Neuronal stem cell (in vitro differentiated cells): Measurements from ENCODE around the gene VNN1.
"Not testable (repeated sequence)": the region's sequence is repeated elsewhere in the genome, so short reads cannot be mapped to it uniquely, and the experiment has no call there.

Source experiments
- DNase-seq: peaks from one replicate; pipeline ENCODE4 v3.0.0-alpha.2; 2013; ENCODE audit warnings: low spot score
- H2AFZ ChIP-seq: one replicate; pipeline ENCODE4 v1.6.1; 2013; ENCODE audit warnings: mild to moderate bottlenecking, low read length, inconsistent platforms
- H2AK5ac ChIP-seq: 2 replicates; pipeline ENCODE4 v1.6.1; 2013; ENCODE audit warnings: low read depth, mild to moderate bottlenecking, inconsistent platforms, low read length, moderate library complexity, mixed read lengths
- H2BK120ac ChIP-seq: 2 replicates; pipeline ENCODE4 v1.6.1; 2013; ENCODE audit warnings: low read depth, mild to moderate bottlenecking, inconsistent platforms, low read length, moderate library complexity, mixed read lengths
- H2BK12ac ChIP-seq: one replicate; pipeline ENCODE4 v1.6.1; 2013; ENCODE audit warnings: low read length, inconsistent platforms
- H2BK15ac ChIP-seq: 2 replicates; pipeline ENCODE4 v1.6.1; 2013; ENCODE audit warnings: mild to moderate bottlenecking, low read length, inconsistent platforms, mixed read lengths
- H2BK5ac ChIP-seq: one replicate; pipeline ENCODE4 v1.6.1; 2013; ENCODE audit warnings: inconsistent platforms, mild to moderate bottlenecking, low read length, moderate library complexity
- H3K14ac ChIP-seq: one replicate; pipeline ENCODE4 v1.6.1; 2013; ENCODE audit warnings: low read length, inconsistent platforms
- H3K18ac ChIP-seq: 2 replicates; pipeline ENCODE4 v1.6.1; 2013; ENCODE audit warnings: low read length, inconsistent platforms
- H3K23ac ChIP-seq: 2 replicates; pipeline ENCODE4 v1.6.1; 2013; ENCODE audit warnings: low read depth, mild to moderate bottlenecking, mixed read lengths, low read length, inconsistent platforms; ENCODE audit not compliant: poor library complexity
- H3K27ac ChIP-seq: replicated peaks from 3 replicates; pipeline ENCODE4 v1.5.1; 2013; ENCODE audit warnings: low read length, inconsistent platforms
- H3K27me3 ChIP-seq, 3 experiments: 2 replicates each; pipeline ENCODE4 v1.6.1; 2013; ENCODE audit warnings: low read length in 3 of 3, mild to moderate bottlenecking in 2 of 3, inconsistent platforms in 1 of 3, low read depth in 1 of 3, mixed read lengths in 1 of 3, moderate library complexity in 1 of 3; ENCODE audit not compliant: control insufficient read depth in 3 of 3, insufficient read depth in 3 of 3
- H3K36me3 ChIP-seq, 2 donors: replicated peaks in 1 of 2; 2 replicates each; pipeline ENCODE4 v1.6.1; 2013; ENCODE audit warnings: low read length in 2 of 2; ENCODE audit not compliant: control insufficient read depth in 2 of 2, insufficient read depth in 2 of 2
- H3K4ac ChIP-seq: 2 replicates; pipeline ENCODE4 v1.6.1; 2013; ENCODE audit warnings: inconsistent platforms, mild to moderate bottlenecking, low read length, moderate library complexity
- H3K4me1 ChIP-seq, 2 donors: 1 replicate in 1 of 2; 2 replicates in 1 of 2; pipeline ENCODE4 v1.6.1; 2013; ENCODE audit warnings: low read length in 2 of 2, low read depth in 1 of 2; ENCODE audit not compliant: control insufficient read depth in 2 of 2, insufficient read depth in 1 of 2
- H3K4me2 ChIP-seq: one replicate; pipeline ENCODE4 v1.6.1; 2013; ENCODE audit warnings: mild to moderate bottlenecking, low read length, inconsistent platforms; ENCODE audit not compliant: insufficient read depth, poor library complexity, severe bottlenecking
- H3K4me3 ChIP-seq, 2 donors: 2 replicates each; pipeline ENCODE4 v1.5.1; 2013; ENCODE audit warnings: low read length in 2 of 2, mild to moderate bottlenecking in 2 of 2, inconsistent platforms in 1 of 2, moderate library complexity in 1 of 2
- H3K79me1 ChIP-seq: one replicate; pipeline ENCODE4 v1.6.1; 2013; ENCODE audit warnings: low read depth, mild to moderate bottlenecking, inconsistent platforms, low read length, moderate library complexity
- H3K9ac ChIP-seq: one replicate; pipeline ENCODE4 v1.6.1; 2013; ENCODE audit warnings: mild to moderate bottlenecking, low read depth, low read length, inconsistent platforms; ENCODE audit not compliant: poor library complexity
- H3K9me3 ChIP-seq, 2 donors: replicated peaks in 1 of 2; 2 replicates each; pipeline versions ENCODE3 to v1.6.1; 2013; ENCODE audit warnings: low read length in 2 of 2, mild to moderate bottlenecking in 2 of 2, inconsistent platforms in 1 of 2, low read depth in 1 of 2, mixed read lengths in 1 of 2, moderate library complexity in 1 of 2; ENCODE audit not compliant: control insufficient read depth in 2 of 2, insufficient read depth in 1 of 2
- H4K8ac ChIP-seq: one replicate; pipeline ENCODE4 v1.6.1; 2013; ENCODE audit warnings: low read depth, mild to moderate bottlenecking, inconsistent platforms, low read length, moderate library complexity
- H4K91ac ChIP-seq: one replicate; pipeline ENCODE4 v1.6.1; 2013; ENCODE audit warnings: low read length, low read depth, mild to moderate bottlenecking, inconsistent platforms; ENCODE audit not compliant: poor library complexity
- WGBS, 2 donors: extraction: QIAGEN DNeasy Blood & Tissue Kit; methylation state at CpG; one replicate each; pipeline ENCODE4 v1.1.7; 2013; ENCODE audit warnings: missing lambda C conversion rate in 2 of 2, mixed read lengths in 1 of 2; ENCODE audit not compliant: insufficient read length in 2 of 2, insufficient replicate concordance in 1 of 2; ENCODE audit errors: extremely low coverage in 2 of 2; 5-methylcytosine and 5-hydroxymethylcytosine counted together

VNN1 gene

GRCh38 chr6:132683543-132683942, 30.3 kb downstream of the VNN1 start:
- H2BK120ac ChIP-seq: no peak overlapping the region
- H3K27ac ChIP-seq: no peak overlapping the region
- H2AK5ac ChIP-seq: no peak overlapping the region
- DNase-seq: no peak
- H3K14ac ChIP-seq: no peak overlapping the region
- H3K4me3 ChIP-seq: no peak overlapping the region
- no CpG with 5 or more reads among the region's 6 CpGs for WGBS, 2 donors
- H2BK12ac ChIP-seq: no peak overlapping the region
- H3K4ac ChIP-seq: no peak overlapping the region
- H3K27me3 ChIP-seq: no peaks in the 10 kb centered on the region
- no peak overlapping the region for H3K4me2 ChIP-seq
- no peak overlapping the region for H2BK5ac ChIP-seq
- no peak overlapping the region for H3K9ac ChIP-seq
- no peak overlapping the region for H4K91ac ChIP-seq
- H3K79me1 ChIP-seq: no peaks in the 10 kb centered on the region
- H2BK15ac ChIP-seq: no peak overlapping the region
- H2AFZ ChIP-seq: no peak overlapping the region
- H3K4me1 ChIP-seq: no peaks in the 10 kb centered on the region
- H3K36me3 ChIP-seq: no peaks in the 10 kb centered on the region
- H3K18ac ChIP-seq: no peak overlapping the region
- no peak overlapping the region for H4K8ac ChIP-seq
- no peaks in the 10 kb centered on the region for H3K9me3 ChIP-seq
- no peak overlapping the region for H3K23ac ChIP-seq

GRCh38 chr6:132679094-132679493, 34.8 kb downstream of the VNN1 start:
- H3K14ac ChIP-seq, H3K4ac ChIP-seq, H2BK120ac ChIP-seq, H3K27me3 ChIP-seq, H3K4me1 ChIP-seq, DNase-seq, H2BK15ac ChIP-seq, H3K9ac ChIP-seq, H3K23ac ChIP-seq, H2AFZ ChIP-seq, H2AK5ac ChIP-seq, H3K36me3 ChIP-seq, H4K91ac ChIP-seq, H3K27ac ChIP-seq, H3K18ac ChIP-seq, H4K8ac ChIP-seq, H3K4me3 ChIP-seq, H3K4me2 ChIP-seq, H2BK5ac ChIP-seq, H3K9me3 ChIP-seq, H2BK12ac ChIP-seq, H3K79me1 ChIP-seq: not testable (repeated sequence)

- Histone ChIP-seq H3K23ac (no peak overlapping the region), H2BK15ac (no peak overlapping the region), H3K27me3 (no peaks in the 10 kb centered on the region), H3K36me3 (no peaks in the 10 kb centered on the region), H4K91ac (no peak overlapping the region), H2AFZ (no peak overlapping the region), H3K27ac (no peak overlapping the region), H2BK5ac (no peak overlapping the region), H3K4me2 (no peak overlapping the region), H3K9ac (no peak overlapping the region), H3K4me3 (no peak overlapping the region), H2BK120ac (no peak overlapping the region), H3K4ac (no peak overlapping the region), H3K18ac (no peak overlapping the region), H3K4me1 (no peaks in the 10 kb centered on the region), H4K8ac (no peak overlapping the region), H2BK12ac (no peak overlapping the region), H3K14ac (no peak overlapping the region), H3K79me1 (no peaks in the 10 kb centered on the region), H3K9me3 (no peaks in the 10 kb centered on the region), H2AK5ac (no peak overlapping the region)
- no peak for DNase-seq
Observed at GRCh38 chr6:132675749-132676148, 38.1 kb downstream of the VNN1 start.

GRCh38 chr6:132675002-132675401, 38.9 kb downstream of the VNN1 start:
- no peak overlapping the region for H4K91ac ChIP-seq
- H4K8ac ChIP-seq: no peak overlapping the region
- H3K9ac ChIP-seq: no peak overlapping the region
- H3K14ac ChIP-seq: no peak overlapping the region
- H2BK5ac ChIP-seq: no peak overlapping the region
- no peak overlapping the region for H3K4me3 ChIP-seq
- H2BK15ac ChIP-seq: no peak overlapping the region
- H3K79me1 ChIP-seq: no peaks in the 10 kb centered on the region
- WGBS, 2 donors: no CpG with 5 or more reads among the region's 3 CpGs
- H3K18ac ChIP-seq: no peak overlapping the region
- no peak overlapping the region for H3K4ac ChIP-seq
- H3K36me3 ChIP-seq: no peaks in the 10 kb centered on the region
- no peak overlapping the region for H2AK5ac ChIP-seq
- DNase-seq: no peak
- no peak overlapping the region for H2AFZ ChIP-seq
- no peaks in the 10 kb centered on the region for H3K27me3 ChIP-seq
- H3K4me2 ChIP-seq: no peak overlapping the region
- H2BK120ac ChIP-seq: no peak overlapping the region
- H3K23ac ChIP-seq: no peak overlapping the region
- no peak overlapping the region for H2BK12ac ChIP-seq
- no peak overlapping the region for H3K27ac ChIP-seq
- H3K9me3 ChIP-seq: no peaks in the 10 kb centered on the region
- H3K4me1 ChIP-seq: no peaks in the 10 kb centered on the region
